Small intestine (tissue), 7 donors: Measurements from ENCODE around the gene ANO4. TPM values are rescaled to one million over a fixed set of nuclear protein-coding genes. Genes with fewer than 3 reads are reported as not detected.

Experiments
- DNase-seq, 2 donors: peaks; one replicate each; pipeline versions ENCODE4 v3.0.0 to v3.0.0-alpha.2; 2013
- FAIRE-seq: peaks from 2 replicates; lab custom pipeline; 2012; peaks lifted over from hg19 to GRCh38; lab: Jason Lieb, UNC
- H3K27ac ChIP-seq, 3 donors: one replicate each; pipeline ENCODE4 v1.5.1; 2013; ENCODE audit warnings: low read length in 2 of 3, mild to moderate bottlenecking in 2 of 3, control low read depth in 1 of 3, inconsistent platforms in 1 of 3, low read depth in 1 of 3, moderate library complexity in 1 of 3
- H3K27me3 ChIP-seq, 3 donors: one replicate each; pipeline ENCODE4 v1.6.1; 2013; ENCODE audit warnings: low read length in 3 of 3, inconsistent platforms in 1 of 3; ENCODE audit not compliant: control insufficient read depth in 3 of 3, insufficient read depth in 3 of 3
- H3K36me3 ChIP-seq, 3 donors: one replicate each; pipeline ENCODE4 v1.6.1; 2013; ENCODE audit warnings: low read length in 3 of 3, inconsistent platforms in 1 of 3, low read depth in 1 of 3, mild to moderate bottlenecking in 1 of 3, moderate library complexity in 1 of 3; ENCODE audit not compliant: control insufficient read depth in 3 of 3, insufficient read depth in 2 of 3
- H3K4me1 ChIP-seq, 3 donors: one replicate each; pipeline ENCODE4 v1.6.1; 2013; ENCODE audit warnings: low read length in 2 of 3, inconsistent platforms in 1 of 3, low read depth in 1 of 3, mild to moderate bottlenecking in 1 of 3, moderate library complexity in 1 of 3; ENCODE audit not compliant: control insufficient read depth in 3 of 3, insufficient read depth in 2 of 3
- H3K4me3 ChIP-seq, 3 donors: one replicate each; pipeline ENCODE4 v1.5.1; 2013; ENCODE audit warnings: low read length in 3 of 3, control low read depth in 1 of 3, inconsistent platforms in 1 of 3, low read depth in 1 of 3, mild to moderate bottlenecking in 1 of 3, moderate library complexity in 1 of 3
- H3K9me3 ChIP-seq, 2 donors: one replicate each; pipeline ENCODE4 v1.6.1; 2013; ENCODE audit warnings: low read depth in 1 of 2, low read length in 1 of 2; ENCODE audit not compliant: control insufficient read depth in 2 of 2, insufficient read depth in 1 of 2
- WGBS, 3 donors: extraction: QIAGEN DNeasy Blood & Tissue Kit; methylation state at CpG; one replicate each; pipeline ENCODE4 v1.1.7; 2013; 5-methylcytosine and 5-hydroxymethylcytosine counted together
- polyA plus RNA-seq, 4 donors: library from polyadenylated mRNA; stranded (reverse) in 3 of 4; unstranded in 1 of 4; fragments of 200-250 nt in 3 of 4; fragments of 120-200 nt in 1 of 4; gene quantifications; one replicate each; pipeline versions ENCODE4 v1.2.1 to v1.2.3, GENCODE V29; 2013
- donor health status: healthy with polysubstance abuse.
- donor health status: control.
- donor health status: control.
- donor health status: Bipolar disorder and iron deficiency.
- donor health status: healthy.

Gene ANO4
- polyA plus RNA-seq, 4 donors, result 0.03 to 2.1 (median 0.54) TPM; not detected in 1

- H3K4me1 ChIP-seq, result no peaks in the 10 kb centered on the region
- DNase-seq (no peak), FAIRE-seq (no peak)
- no peaks in the 10 kb centered on the region for H3K36me3 ChIP-seq
- 61 to 82% (median 68%) methylated on average over 2 of the region's 2 CpGs for WGBS, 3 donors
- H3K27ac ChIP-seq, result no peak overlapping the region
- H3K9me3 ChIP-seq, result no peaks in the 10 kb centered on the region
- no peak overlapping the region for H3K4me3 ChIP-seq
- H3K27me3 ChIP-seq, result no peaks in the 10 kb centered on the region
These were observed 48.5 kb downstream of the ANO4 start for GRCh38 chr12:100843061-100843460.

GRCh38 chr12:100845095-100845494, 50.5 kb downstream of the ANO4 start:
- H3K27ac ChIP-seq, result no peak overlapping the region
- no peak for FAIRE-seq
- no peaks in the 10 kb centered on the region for H3K4me1 ChIP-seq

GRCh38 chr12:100851637-100852036, 57.1 kb downstream of the ANO4 start:
- no peak for FAIRE-seq
- no peak overlapping the region for H3K27ac ChIP-seq
- no peaks in the 10 kb centered on the region for H3K9me3 ChIP-seq
- no peak overlapping the region for H3K4me3 ChIP-seq
- H3K27me3 ChIP-seq, result no peaks in the 10 kb centered on the region
- no peaks in the 10 kb centered on the region for H3K36me3 ChIP-seq
- H3K4me1 ChIP-seq, result no peaks in the 10 kb centered on the region
- no peak for DNase-seq
- WGBS, 3 donors, result 22 to 44% (median 37%) methylated on average over 3 of the region's 3 CpGs

More at GRCh38 chr12:100845095-100845494, 50.5 kb downstream of the ANO4 start:
- WGBS, 3 donors, result 37 to 63% (median 46%) methylated on average over 3 of the region's 3 CpGs
- no peaks in the 10 kb centered on the region for H3K27me3 ChIP-seq
- no peaks in the 10 kb centered on the region for H3K9me3 ChIP-seq
- DNase-seq, result no peak
- no peaks in the 10 kb centered on the region for H3K36me3 ChIP-seq
- H3K4me3 ChIP-seq, result no peak overlapping the region

- no peak overlapping the region for H3K27ac ChIP-seq
- WGBS, 3 donors, result 74 to 77% (median 77%) methylated on average over 4 of the region's 4 CpGs
- FAIRE-seq, result no peak
- H3K9me3 ChIP-seq, result no peaks in the 10 kb centered on the region
- H3K4me3 ChIP-seq, result no peak overlapping the region
- no peak for DNase-seq
- H3K27me3 ChIP-seq, result no peaks in the 10 kb centered on the region
- no peaks in the 10 kb centered on the region for H3K36me3 ChIP-seq
- H3K4me1 ChIP-seq, result no peaks in the 10 kb centered on the region
These were observed 62.8 kb downstream of the ANO4 start for GRCh38 chr12:100857418-100857817.

DNA sequence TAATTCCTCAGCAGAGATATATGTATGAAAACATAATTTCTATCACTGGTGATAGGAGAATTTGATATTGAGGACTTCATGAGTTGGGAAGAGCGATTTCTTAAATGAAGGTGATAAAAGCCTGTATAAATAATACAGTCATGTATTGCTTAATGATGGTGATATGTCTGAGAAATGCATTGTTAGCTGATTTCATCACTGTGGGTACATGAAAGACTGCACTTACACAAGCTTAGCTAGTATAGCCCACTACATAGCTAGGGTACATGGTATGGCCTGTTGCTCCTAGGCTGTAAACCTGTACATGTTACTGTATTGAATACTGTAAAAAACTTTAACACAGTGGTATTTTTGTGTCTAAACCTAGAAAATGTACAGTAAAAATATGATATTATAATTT, 63.4 kb downstream of the ANO4 start:
- WGBS, 3 donors, result 80 to 84% (median 83%) methylated on average over 1 of the region's 1 CpG
- no peaks in the 10 kb centered on the region for H3K4me1 ChIP-seq
- no peak for FAIRE-seq

GRCh38 chr12:100858656-100859055, 64.1 kb downstream of the ANO4 start:
- H3K9me3 ChIP-seq, result no peaks in the 10 kb centered on the region
- no peak overlapping the region for H3K27ac ChIP-seq
- no peak for FAIRE-seq
- no peaks in the 10 kb centered on the region for H3K36me3 ChIP-seq
- 41 to 75% (median 67%) methylated on average over 1 of the region's 1 CpG for WGBS, 3 donors
- DNase-seq, result no peak
- no peaks in the 10 kb centered on the region for H3K4me1 ChIP-seq
- no peak overlapping the region for H3K4me3 ChIP-seq
- no peaks in the 10 kb centered on the region for H3K27me3 ChIP-seq

More for the DNA sequence above, 63.4 kb downstream of the ANO4 start:
- H3K27me3 ChIP-seq, result no peaks in the 10 kb centered on the region
- DNase-seq, result no peak
- H3K36me3 ChIP-seq, result no peaks in the 10 kb centered on the region
- no peaks in the 10 kb centered on the region for H3K9me3 ChIP-seq
- no peak overlapping the region for H3K4me3 ChIP-seq
- no peak overlapping the region for H3K27ac ChIP-seq

DNA sequence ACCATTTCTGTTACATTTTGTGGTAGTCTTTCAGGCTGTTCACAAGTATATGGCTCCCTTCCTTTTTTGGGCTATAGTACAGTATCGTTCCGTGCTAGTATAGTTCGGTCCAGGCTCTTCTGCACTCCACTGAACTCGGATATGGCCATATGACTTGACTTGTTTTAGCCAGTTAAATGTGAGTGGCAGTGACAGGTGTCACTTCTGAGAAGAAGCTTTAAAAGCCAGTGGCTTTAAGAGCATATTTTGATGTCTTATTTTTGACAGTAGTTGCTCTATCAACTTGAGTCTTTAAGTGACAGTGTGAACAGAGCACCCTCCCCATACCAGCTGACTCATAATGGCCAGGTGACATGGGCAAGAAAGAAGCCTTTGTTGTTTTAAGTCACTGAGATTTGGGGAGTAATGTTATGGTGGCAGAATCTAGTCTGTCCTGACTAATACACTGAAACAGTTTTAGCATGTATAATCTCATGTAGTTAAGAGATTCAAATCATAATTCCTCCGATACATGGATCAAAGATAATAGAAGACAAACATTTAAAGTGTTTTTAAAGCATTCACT, 64.6 kb downstream of the ANO4 start:
- Histone ChIP-seq H3K27ac (no peak overlapping the region), H3K4me3 (no peak overlapping the region), H3K27me3 (no peaks in the 10 kb centered on the region), H3K9me3 (no peaks in the 10 kb centered on the region), H3K36me3 (no peaks in the 10 kb centered on the region), H3K4me1 (no peaks in the 10 kb centered on the region)
- 80 to 92% (median 83%) methylated on average over 5 of the region's 5 CpGs for WGBS, 3 donors
- no peak for FAIRE-seq
- no peak for DNase-seq

DNA sequence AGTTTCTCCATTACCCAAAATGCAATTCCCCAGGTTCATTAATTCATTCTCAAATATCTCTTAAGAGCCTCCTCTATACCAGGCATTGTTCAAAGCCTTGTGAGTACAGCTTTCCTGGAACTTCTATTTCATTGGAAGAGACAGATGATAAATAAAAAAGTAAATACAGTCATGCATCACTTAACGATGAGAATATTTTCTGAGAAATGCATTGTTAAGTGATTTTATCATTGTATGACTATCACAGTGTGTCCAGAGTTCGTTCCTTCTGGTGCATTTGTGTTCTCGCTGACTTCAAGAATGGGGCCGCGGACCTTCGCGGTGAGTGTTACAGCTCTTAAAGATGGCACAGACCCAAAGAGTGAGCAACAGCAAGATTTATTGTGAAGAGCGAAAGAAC, 66.0 kb downstream of the ANO4 start:
- no peak overlapping the region for H3K4me3 ChIP-seq
- H3K27me3 ChIP-seq, result no peaks in the 10 kb centered on the region
- no peaks in the 10 kb centered on the region for H3K4me1 ChIP-seq
- 86 to 91% (median 88%) methylated on average over 8 of the region's 8 CpGs for WGBS, 3 donors
- FAIRE-seq (no peak), DNase-seq (no peak)
- no peak overlapping the region for H3K27ac ChIP-seq
- H3K36me3 ChIP-seq, result no peaks in the 10 kb centered on the region
- H3K9me3 ChIP-seq, result no peaks in the 10 kb centered on the region

- FAIRE-seq, result no peak
- Histone ChIP-seq H3K27me3 (no peaks in the 10 kb centered on the region), H3K4me3 (no peak overlapping the region), H3K27ac (no peak overlapping the region), H3K9me3 (no peaks in the 10 kb centered on the region), H3K36me3 (no peaks in the 10 kb centered on the region), H3K4me1 (no peaks in the 10 kb centered on the region)
- no peak for DNase-seq
- 52 to 59% (median 57%) methylated on average over 4 of the region's 4 CpGs for WGBS, 3 donors
These were observed 68.1 kb downstream of the ANO4 start for GRCh38 chr12:100862676-100863075.
